Liver (tissue), 3 donors: Measurements from ENCODE around the gene PM20D1.
"Not testable (repeated sequence)": the region's sequence is repeated elsewhere in the genome, so short reads cannot be mapped to it uniquely, and the experiment has no call there.

Source experiments
- ATF3 ChIP-seq: IDR thresholded peaks from 2 replicates; pipeline ENCODE4 v1.6.1; 2016; ENCODE audit warnings: antibody characterized with exemption
- MAX ChIP-seq: IDR thresholded peaks from 2 replicates; pipeline ENCODE4 v1.6.1; 2016; ENCODE audit warnings: antibody characterized with exemption
- NR2F2 ChIP-seq: IDR thresholded peaks from 2 replicates; pipeline ENCODE4 v1.6.1; 2016; ENCODE audit warnings: antibody characterized with exemption
- RAD21 ChIP-seq, 2 donors: IDR thresholded peaks; 2 replicates each; pipeline ENCODE4 v1.6.1; 2016; ENCODE audit warnings: antibody characterized with exemption in 2 of 2, mild to moderate bottlenecking in 2 of 2
- REST ChIP-seq: IDR thresholded peaks from 2 replicates; pipeline ENCODE4 v1.6.1; 2016; ENCODE audit warnings: antibody characterized with exemption, mild to moderate bottlenecking
- SP1 ChIP-seq: IDR thresholded peaks from 2 replicates; pipeline ENCODE4 v1.6.1; 2018; ENCODE audit warnings: antibody characterized with exemption, mild to moderate bottlenecking
- TAF1 ChIP-seq: conservative IDR thresholded peaks from 2 replicates; pipeline ENCODE4 v1.6.1; 2016; ENCODE audit warnings: antibody characterized with exemption, mild to moderate bottlenecking
- TF ChIP-seq, protein P1 (sequence below): fragments of 150-350 bp; IDR thresholded peaks from 2 replicates; pipeline ENCODE4 v1.5.1; 2017; ENCODE audit warnings: improper control_type of control experiment, low read depth, low read length; ENCODE audit not compliant: missing input control
- donor health status: healthy.
- donor health status: healthy.

GRCh38 chr1:205890631-205891030 is 40.7 kb upstream of the PM20D1 start:
- TF ChIP-seq, protein P1, sequence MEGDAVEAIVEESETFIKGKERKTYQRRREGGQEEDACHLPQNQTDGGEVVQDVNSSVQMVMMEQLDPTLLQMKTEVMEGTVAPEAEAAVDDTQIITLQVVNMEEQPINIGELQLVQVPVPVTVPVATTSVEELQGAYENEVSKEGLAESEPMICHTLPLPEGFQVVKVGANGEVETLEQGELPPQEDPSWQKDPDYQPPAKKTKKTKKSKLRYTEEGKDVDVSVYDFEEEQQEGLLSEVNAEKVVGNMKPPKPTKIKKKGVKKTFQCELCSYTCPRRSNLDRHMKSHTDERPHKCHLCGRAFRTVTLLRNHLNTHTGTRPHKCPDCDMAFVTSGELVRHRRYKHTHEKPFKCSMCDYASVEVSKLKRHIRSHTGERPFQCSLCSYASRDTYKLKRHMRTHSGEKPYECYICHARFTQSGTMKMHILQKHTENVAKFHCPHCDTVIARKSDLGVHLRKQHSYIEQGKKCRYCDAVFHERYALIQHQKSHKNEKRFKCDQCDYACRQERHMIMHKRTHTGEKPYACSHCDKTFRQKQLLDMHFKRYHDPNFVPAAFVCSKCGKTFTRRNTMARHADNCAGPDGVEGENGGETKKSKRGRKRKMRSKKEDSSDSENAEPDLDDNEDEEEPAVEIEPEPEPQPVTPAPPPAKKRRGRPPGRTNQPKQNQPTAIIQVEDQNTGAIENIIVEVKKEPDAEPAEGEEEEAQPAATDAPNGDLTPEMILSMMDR: not testable (repeated sequence)
- not testable (repeated sequence) for TF ChIP-seq TAF1; NR2F2; MAX; RAD21 (IDR thresholded peaks at IDR 0.05); REST; ATF3; SP1
